Measurements from ENCODE around the gene DMWD. TPM values are rescaled to one million over a fixed set of nuclear protein-coding genes. Genes with fewer than 3 reads are reported as not detected.
"Not testable (repeated sequence)": the region's sequence is repeated elsewhere in the genome, so short reads cannot be mapped to it uniquely, and the experiment has no call there.

The DMWD gene
- total RNA-seq, 2 experiments from 2014 or later = 63.1 to 65.4 TPM

DNA sequence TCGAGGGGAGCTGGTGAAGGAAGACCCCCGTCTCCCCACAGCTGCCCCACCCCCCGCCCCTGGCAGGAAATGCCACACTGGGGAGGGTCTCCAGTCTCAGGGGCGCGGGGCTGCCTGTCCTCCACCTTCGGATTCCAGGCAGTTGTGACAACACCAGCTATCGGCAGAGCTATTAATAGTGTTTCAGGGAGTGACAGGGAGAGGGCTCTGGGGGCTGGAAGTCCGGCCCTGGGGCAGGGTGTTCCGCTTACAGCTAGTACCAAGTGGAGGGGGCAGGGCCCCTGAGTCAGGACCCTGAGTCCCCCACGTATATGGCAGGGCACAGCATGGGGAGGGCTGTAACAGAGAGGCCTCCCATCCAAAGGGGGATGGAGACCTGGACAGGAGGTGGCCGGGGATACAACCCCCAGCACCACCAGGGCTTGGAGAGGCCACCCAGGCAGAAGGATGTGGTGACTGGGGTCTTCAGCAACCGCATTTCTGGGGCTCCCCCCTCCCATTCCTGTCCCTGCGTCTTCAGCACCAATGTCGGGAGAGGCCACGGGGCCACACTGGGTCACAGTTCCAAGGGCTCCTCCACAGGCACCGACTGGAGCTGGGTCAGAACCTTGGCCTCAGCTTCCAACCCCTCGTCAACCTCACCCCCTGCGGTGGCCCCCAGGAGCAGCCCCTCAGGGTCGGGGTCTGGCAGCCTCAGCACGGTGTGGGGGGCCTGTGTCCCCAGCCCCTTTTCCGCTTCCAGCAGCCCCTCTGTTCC is 27.5 kb downstream of the DMWD start:
- DNase-seq = no peak
- ChIA-PET CTCF (no interaction called here), POLR2A (no interaction called here)
- H3K36me3 Mint-ChIP-seq (ENCODE audit: low read depth) = no peaks in the 10 kb centered on the region
- no peaks in the 10 kb centered on the region for H3K9me3 Mint-ChIP-seq
- peaks cover 18% of the 10 kb centered on the region for H3K27me3 Mint-ChIP-seq
- peaks cover 8% of the 10 kb centered on the region for H3K4me1 Mint-ChIP-seq
- H3K27ac Mint-ChIP-seq = no peak overlapping the region
- H3K4me3 Mint-ChIP-seq = no peak overlapping the region

DNA sequence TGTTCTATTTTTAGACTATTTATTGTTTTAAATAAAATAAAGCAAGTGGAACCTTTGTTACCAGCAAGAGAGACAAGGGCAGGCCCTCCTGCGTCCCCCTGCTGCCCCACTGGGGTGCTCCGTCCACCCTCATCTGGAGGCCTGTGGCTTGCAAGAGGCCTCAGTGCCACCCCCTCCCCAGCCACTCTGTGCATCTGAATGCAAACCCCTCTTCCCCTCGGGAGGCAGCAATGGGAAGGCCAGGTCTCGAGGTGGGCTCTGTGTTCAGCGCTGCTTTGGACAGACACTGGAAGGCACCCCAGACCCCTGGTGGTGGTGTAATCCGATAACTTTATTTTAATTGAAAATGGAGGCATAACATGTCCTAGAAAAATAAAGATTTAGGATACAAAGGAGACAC is 28.2 kb downstream of the DMWD start:
- H3K36me3 Mint-ChIP-seq (ENCODE audit: low read depth) = no peaks in the 10 kb centered on the region
- H3K4me1 Mint-ChIP-seq = peaks cover 5% of the 10 kb centered on the region
- peaks cover 19% of the 10 kb centered on the region for H3K27me3 Mint-ChIP-seq
- CTCF ChIA-PET = no interaction called here
- H3K4me3 Mint-ChIP-seq = no peak overlapping the region
- no peaks in the 10 kb centered on the region for H3K9me3 Mint-ChIP-seq
- H3K27ac Mint-ChIP-seq = no peak overlapping the region
- POLR2A ChIA-PET = no interaction called here
- DNase-seq = no peak

DNA sequence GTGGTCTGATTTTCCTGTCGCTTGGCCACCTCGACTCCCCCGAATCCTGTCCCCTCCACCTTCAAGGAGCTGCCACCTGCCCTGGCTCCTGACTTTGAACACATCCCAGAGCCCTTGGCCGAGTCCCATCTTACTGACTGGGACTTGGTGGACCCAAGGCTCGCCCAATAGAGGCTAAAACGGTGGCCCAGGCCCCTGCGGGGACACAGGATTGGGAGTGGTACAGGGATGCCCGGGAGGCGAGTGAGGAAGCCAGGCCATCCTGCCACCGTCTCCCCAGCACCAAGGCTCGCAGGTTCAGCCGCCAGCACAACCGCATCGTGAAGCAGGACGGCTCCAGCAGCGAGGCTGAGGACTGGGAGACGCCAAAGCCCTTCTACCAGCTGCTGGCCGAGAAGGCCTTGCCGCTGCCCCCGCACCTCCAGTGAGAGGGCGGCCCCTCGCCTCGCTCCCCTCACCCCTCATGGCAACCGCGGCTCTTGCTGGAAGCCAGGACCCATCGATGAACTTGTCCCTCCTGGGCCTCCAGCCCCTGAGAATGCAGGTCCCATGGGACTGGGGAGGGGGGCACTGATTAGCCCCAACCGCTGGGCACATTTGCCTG is 28.9 kb downstream of the DMWD start:
- ChIA-PET CTCF (no interaction called here), POLR2A (no interaction called here)
- Mint-ChIP-seq H3K4me1 (peaks cover 3% of the 10 kb centered on the region), H3K4me3 (no peak overlapping the region), H3K9me3 (no peaks in the 10 kb centered on the region), H3K27me3 (peaks cover 19% of the 10 kb centered on the region), H3K36me3 (ENCODE audit: low read depth) (no peaks in the 10 kb centered on the region), H3K27ac (no peak overlapping the region)
- DNase-seq = no peak

DNA sequence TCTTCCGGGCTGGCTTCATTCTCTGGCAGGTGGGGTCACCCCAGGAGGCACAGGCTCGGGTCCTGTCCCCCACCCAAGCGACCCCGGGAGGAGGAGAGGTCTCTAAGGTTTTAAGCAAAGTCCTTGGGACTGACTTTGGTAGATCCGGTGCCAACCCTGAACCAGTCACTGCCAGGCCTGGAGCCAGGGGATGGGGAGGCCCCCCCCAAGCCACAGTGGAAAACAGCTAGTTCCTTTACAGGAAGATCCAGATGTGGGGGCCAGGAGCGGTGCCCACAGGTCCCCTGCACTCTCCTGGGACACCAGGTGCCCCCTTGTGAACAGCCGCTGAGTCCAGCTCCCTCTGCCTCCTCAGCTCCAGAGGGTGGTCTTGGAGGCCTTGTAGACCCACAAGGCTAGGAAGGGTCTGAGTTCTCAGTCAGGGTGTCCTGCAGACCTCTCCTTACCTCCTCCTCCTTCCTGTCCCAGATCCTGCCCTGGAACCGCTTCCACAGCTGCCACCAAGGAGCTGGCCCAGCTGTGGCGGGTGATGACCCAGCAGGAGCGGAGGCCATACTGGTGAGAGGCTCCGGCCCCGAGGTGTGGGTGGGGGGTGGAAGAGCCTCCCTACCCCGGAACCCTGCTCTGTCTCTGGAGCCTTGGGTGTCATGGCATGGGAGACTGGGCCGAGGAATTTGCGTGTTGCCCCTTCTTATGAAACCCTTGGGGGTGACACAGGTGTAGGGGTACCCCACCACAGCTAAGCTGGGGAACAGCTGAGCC is 29.6 kb downstream of the DMWD start:
- peaks cover 3% of the 10 kb centered on the region for H3K4me1 Mint-ChIP-seq
- DNase-seq = no peak
- ChIA-PET CTCF (interaction anchor here (1.3 kb wide), 1 partner anchor 54 kb away, joined by 3 read pairs; no protein-coding TSS in a partner anchor), POLR2A (no interaction called here)
- no peak overlapping the region for H3K4me3 Mint-ChIP-seq
- peaks cover 18% of the 10 kb centered on the region for H3K27me3 Mint-ChIP-seq
- no peaks in the 10 kb centered on the region for H3K9me3 Mint-ChIP-seq
- H3K36me3 Mint-ChIP-seq (ENCODE audit: low read depth) = no peaks in the 10 kb centered on the region
- H3K27ac Mint-ChIP-seq = no peak overlapping the region

DNA sequence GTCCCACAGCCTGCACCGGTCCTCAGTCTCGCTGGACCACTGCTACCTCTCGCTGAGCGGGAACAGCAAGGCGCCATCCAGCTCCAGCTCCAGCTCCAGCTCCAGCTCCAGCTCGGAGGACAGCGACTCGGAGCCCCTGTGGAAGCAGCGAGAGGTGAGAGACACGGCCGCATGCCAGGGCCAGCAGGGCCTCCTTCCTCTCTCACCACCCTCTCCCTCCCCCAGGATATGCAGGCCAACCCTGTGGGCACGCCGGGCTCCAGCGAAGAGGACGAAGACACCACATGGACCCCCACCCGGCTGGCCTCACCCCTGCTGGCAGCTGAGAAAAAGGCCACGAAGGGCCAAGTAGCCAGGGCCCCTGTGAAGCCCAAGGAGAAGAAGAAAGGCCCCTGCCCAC is 30.9 kb downstream of the DMWD start:
- Mint-ChIP-seq H3K27me3 (peaks cover 10% of the 10 kb centered on the region), H3K27ac (no peak overlapping the region), H3K4me3 (no peak overlapping the region), H3K4me1 (no peaks in the 10 kb centered on the region), H3K9me3 (no peaks in the 10 kb centered on the region), H3K36me3 (ENCODE audit: low read depth) (no peaks in the 10 kb centered on the region)
- ChIA-PET CTCF (no interaction called here), POLR2A (no interaction called here)
- no peak for DNase-seq

DNA sequence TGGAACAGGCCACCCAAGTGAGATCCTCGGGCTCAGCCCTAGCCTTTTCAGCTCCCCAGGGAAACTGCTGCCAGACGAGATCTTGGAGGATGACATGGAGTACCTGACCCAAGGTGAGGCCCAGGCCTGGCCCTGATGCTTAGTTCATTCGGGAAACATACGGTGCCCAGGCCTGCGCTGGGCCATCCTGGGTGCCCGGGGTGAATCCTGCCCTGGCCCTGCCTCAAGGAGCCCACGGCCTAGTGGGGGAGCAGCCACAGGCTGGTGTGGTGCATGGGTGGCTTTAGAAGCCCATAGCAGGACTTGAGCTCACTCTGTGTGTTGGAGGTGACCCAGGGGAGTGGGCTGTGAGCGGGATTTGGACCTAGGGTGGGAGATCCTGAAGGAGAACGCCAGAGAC is 33.7 kb downstream of the DMWD start:
- ChIA-PET CTCF (interaction anchor here (0.8 kb wide), 1 partner anchor 11 kb away, joined by 4 read pairs; the partner anchor contains the start of gene SIX5), POLR2A (no interaction called here)
- Mint-ChIP-seq H3K27me3 (peaks cover 3% of the 10 kb centered on the region), H3K9me3 (no peaks in the 10 kb centered on the region), H3K4me3 (no peak overlapping the region), H3K4me1 (no peaks in the 10 kb centered on the region), H3K36me3 (ENCODE audit: low read depth) (no peaks in the 10 kb centered on the region), H3K27ac (no peak overlapping the region)
- DNase-seq = no peak

DNA sequence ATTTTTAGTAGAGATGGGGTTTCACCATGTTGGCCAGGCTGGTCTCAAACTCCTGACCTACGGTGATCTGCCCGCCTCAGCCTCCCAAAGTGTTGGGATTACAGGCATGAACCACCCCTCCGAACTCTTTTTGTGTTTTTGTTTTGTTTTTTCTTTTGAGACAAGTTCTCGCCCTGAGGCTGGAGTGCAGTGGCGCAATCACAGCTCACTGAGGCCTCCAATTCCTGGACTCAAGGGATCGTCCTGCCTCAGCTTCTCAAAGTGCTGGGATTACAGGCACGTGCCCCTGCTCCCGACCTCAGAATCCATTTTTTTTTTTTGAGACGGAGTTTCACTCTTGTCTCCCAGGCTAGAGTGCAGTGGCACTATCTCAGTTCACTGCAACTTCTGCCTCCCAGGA is 35.0 kb downstream of the DMWD start:
- Mint-ChIP-seq H3K27ac (no peak overlapping the region), H3K4me1 (no peaks in the 10 kb centered on the region), H3K4me3 (no peak overlapping the region), H3K9me3 (no peaks in the 10 kb centered on the region), H3K27me3 (peaks cover 3% of the 10 kb centered on the region), H3K36me3 (ENCODE audit: low read depth) (no peaks in the 10 kb centered on the region)
- DNase-seq = no peak
- POLR2A ChIA-PET = no interaction called here
- CTCF ChIA-PET = interaction anchor here (0.7 kb wide), 1 partner anchor 221 kb away, joined by 3 read pairs; no protein-coding TSS in a partner anchor

DNA sequence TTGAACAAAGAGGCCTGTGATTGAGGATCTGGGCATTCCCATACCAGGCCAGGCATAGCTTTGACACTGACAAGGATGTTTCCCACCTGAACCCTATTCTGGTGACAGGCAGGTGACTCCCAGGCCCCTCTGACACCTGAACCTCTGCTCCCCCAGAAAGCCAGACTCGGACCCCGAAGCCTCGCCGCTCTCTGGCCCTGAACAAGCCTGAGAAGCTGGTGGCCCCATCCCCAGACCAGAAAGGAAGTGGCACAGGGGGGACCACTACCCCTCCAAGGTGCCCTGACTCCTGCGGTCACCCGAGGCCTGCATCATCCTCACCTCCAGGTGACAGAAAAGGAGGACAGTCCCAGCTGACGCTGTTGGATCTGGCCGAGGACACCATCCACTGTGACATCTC is 38.3 kb downstream of the DMWD start:
- no peak overlapping the region for H3K27ac Mint-ChIP-seq
- DNase-seq = no peak
- POLR2A ChIA-PET = no interaction called here
- CTCF ChIA-PET = interaction anchor here (0.7 to 0.9 kb wide), 2 partner anchors 63 to 316 kb away, joined by 3 to 5 read pairs; no protein-coding TSS in a partner anchor
- H3K4me1 Mint-ChIP-seq = no peaks in the 10 kb centered on the region
- H3K36me3 Mint-ChIP-seq (ENCODE audit: low read depth) = no peaks in the 10 kb centered on the region
- H3K9me3 Mint-ChIP-seq = no peaks in the 10 kb centered on the region
- H3K27me3 Mint-ChIP-seq = peaks cover under 1% of the 10 kb centered on the region
- H3K4me3 Mint-ChIP-seq = no peak overlapping the region

DNA sequence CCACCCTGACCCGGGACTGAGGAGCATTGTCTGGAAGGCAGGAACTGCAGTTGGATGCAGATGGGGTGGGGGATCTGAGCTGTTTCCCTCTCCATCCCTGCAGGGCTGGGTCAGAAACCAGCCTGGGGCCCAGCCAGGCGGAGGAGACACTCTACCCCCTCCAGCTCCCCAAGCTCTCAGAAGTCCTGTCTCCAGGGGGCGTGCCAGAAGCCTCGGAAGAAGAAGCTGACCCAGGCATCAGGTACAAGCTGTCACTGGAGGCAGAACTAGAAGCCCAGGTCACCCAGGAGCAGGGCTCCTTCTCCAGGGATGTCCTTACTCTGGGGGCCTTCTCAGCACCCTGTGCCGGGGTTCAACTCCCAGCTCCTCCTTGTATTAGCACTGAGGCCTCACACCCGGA is 39.1 kb downstream of the DMWD start:
- no peak overlapping the region for H3K27ac Mint-ChIP-seq
- no peaks in the 10 kb centered on the region for H3K27me3 Mint-ChIP-seq
- no peak for DNase-seq
- no peak overlapping the region for H3K4me3 Mint-ChIP-seq
- ChIA-PET POLR2A (no interaction called here), CTCF (interaction anchor here (0.9 kb wide), 1 partner anchor 63 kb away, joined by 5 read pairs; no protein-coding TSS in a partner anchor)
- H3K9me3 Mint-ChIP-seq = no peaks in the 10 kb centered on the region
- no peaks in the 10 kb centered on the region for H3K4me1 Mint-ChIP-seq
- no peaks in the 10 kb centered on the region for H3K36me3 Mint-ChIP-seq (ENCODE audit: low read depth)

DNA sequence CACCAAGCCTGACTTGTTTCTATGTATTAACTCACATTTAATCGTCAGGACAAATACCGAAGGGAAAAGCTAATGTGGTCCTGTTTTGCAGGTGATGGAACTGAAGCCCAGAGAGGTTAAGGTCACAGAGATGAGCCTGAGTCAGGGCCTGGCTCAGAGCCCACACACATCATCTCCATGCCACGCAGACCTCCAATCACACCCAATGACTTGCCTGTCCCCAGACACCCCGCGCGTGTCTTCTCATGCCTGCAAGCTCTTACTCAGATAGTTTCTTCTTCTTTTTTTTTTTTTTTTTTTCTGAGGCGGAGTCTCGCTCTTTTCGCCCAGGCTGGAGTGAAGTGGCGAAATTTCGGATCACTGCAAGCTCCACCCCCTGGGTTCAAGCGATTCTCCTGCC is 40.0 kb downstream of the DMWD start:
- Mint-ChIP-seq H3K4me1 (no peaks in the 10 kb centered on the region), H3K36me3 (ENCODE audit: low read depth) (no peaks in the 10 kb centered on the region), H3K27ac (no peak overlapping the region), H3K27me3 (peaks cover 1% of the 10 kb centered on the region), H3K4me3 (no peak overlapping the region), H3K9me3 (no peaks in the 10 kb centered on the region)
- CTCF ChIA-PET = interaction anchor here (0.9 kb wide), 1 partner anchor 18 kb away, joined by 3 read pairs; no protein-coding TSS in a partner anchor
- no peak for DNase-seq
- POLR2A ChIA-PET = no interaction called here

DNA sequence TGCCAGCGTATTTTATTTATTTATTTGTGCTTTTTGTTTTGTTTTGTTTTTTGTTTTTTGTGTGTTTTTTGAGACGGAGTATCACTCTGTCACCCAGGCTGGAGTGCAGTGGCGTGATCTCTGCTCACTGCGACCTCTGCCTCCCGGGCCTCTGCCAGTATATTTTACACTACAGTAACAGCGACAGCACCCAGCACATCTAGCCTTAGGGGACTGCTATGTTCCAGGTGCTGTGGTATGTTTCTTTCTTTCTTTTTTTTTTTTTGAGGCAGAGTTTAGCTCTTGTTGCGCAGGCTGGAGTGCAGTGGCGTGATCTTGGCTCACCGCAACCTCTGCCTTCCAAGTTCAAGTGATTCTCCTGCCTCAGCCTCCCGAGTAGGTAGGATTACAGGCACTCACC is 41.2 kb downstream of the DMWD start:
- H3K4me3 Mint-ChIP-seq; H3K4me1 Mint-ChIP-seq; CTCF ChIA-PET; H3K9me3 Mint-ChIP-seq; H3K27me3 Mint-ChIP-seq; H3K36me3 Mint-ChIP-seq (ENCODE audit: low read depth); H3K27ac Mint-ChIP-seq; DNase-seq; POLR2A ChIA-PET: not testable (repeated sequence)

DNA sequence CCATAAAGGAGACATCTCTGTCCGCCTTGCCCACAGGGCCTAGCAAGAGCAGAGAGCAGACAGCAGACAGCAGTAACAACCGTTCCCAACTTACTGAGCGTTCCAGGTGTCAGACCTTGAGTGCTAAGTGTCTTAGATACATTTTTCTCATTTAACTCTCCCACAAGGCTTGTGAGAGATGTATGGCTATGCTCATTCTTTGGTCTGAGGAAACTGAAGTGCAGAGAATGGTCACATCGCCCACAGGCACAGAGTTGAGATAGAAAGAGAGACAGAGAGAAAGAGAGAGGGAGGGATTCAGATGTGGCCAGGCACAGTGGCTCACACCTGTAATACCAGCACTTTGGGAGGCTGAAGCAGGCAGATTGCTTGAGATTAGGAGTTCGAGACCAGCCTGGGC is 45.1 kb downstream of the DMWD start:
- Mint-ChIP-seq H3K27ac (no peak overlapping the region), H3K4me1 (no peaks in the 10 kb centered on the region), H3K36me3 (ENCODE audit: low read depth) (no peaks in the 10 kb centered on the region), H3K27me3 (peaks cover 20% of the 10 kb centered on the region), H3K4me3 (no peak overlapping the region), H3K9me3 (no peaks in the 10 kb centered on the region)
- ChIA-PET CTCF (no interaction called here), POLR2A (no interaction called here)
- DNase-seq = no peak

DNA sequence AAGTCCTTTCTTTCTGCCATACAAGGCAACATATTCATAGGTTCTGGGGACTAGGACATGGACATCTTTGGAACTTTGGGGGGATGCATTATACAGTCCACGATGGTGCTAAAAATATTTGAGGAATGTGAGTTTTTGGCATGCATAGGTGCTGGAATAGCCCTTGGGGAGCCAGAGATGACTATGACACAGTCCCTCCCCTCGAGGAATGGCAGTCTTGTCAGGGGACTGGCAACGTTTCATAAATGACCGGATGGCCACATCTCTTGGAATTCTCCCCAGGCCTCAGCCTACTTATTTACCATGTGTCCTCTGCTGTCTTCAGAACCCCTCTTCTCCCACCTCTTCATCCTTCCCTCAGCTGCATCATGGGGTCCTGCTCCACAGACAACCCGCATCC is 45.8 kb downstream of the DMWD start:
- DNase-seq = no peak
- no peaks in the 10 kb centered on the region for H3K36me3 Mint-ChIP-seq (ENCODE audit: low read depth)
- no peak overlapping the region for H3K27ac Mint-ChIP-seq
- ChIA-PET CTCF (no interaction called here), POLR2A (no interaction called here)
- no peak overlapping the region for H3K4me3 Mint-ChIP-seq
- no peaks in the 10 kb centered on the region for H3K4me1 Mint-ChIP-seq
- H3K27me3 Mint-ChIP-seq = peaks cover 23% of the 10 kb centered on the region
- no peaks in the 10 kb centered on the region for H3K9me3 Mint-ChIP-seq
